HG03521 (cell line): ENCODE measurements around the gene NPAS3.

Experiments used
- ATAC-seq: cut with Tn5 transposase; IDR thresholded peaks from one replicate; pipeline ENCODE4 v1.9.1; 2021; ENCODE audit warnings: mild to moderate bottlenecking, moderate library complexity; ENCODE audit not compliant: unreplicated experiment

NPAS3 gene

DNA sequence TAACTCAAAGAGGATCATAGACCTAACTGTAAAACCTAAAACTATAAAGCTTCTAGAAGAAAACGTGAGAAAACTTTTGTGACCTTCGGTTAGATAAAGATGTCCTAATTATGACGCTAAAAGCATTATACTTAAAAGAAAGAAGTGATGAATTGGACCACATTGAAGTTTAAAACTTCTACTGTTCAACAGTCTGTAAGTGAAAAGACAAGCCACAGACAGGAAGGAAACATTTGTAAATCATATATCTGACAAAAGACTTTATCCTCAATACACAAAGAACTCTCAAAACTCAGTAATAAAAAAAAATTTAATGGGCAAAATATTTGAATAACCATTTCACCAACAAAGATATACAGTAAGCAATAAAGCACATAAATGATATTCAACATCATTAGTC lies 667.9 kb downstream of the NPAS3 start:
- ATAC-seq, result no peak

GRCh38 chr14:33609582-33609981 lies 670.9 kb downstream of the NPAS3 start:
- no peak for ATAC-seq

DNA sequence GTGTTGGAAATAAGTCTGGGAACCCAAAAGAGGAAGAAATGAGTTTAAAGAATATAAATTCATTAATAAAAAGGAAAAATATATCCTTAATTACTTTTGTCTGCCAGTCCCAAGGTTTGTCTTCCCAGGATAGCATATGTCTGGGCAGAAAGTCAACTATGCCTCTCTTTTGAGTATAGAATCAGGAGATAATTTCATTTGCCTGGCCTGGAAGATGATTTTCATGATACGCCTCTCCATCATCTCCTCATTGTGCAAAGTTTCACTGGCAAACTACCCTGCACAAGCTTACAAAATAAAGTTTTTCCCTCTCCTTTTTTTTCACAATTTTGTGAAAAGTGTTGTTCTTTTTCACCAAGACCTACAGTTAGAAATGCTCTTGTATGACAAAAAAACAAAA lies 671.4 kb downstream of the NPAS3 start:
- no peak for ATAC-seq

- ATAC-seq, result no peak
Observed at GRCh38 chr14:33611405-33612196, 672.9 kb downstream of the NPAS3 start.

GRCh38 chr14:33612197-33612505 lies 673.5 kb downstream of the NPAS3 start:
- ATAC-seq, result no peak

DNA sequence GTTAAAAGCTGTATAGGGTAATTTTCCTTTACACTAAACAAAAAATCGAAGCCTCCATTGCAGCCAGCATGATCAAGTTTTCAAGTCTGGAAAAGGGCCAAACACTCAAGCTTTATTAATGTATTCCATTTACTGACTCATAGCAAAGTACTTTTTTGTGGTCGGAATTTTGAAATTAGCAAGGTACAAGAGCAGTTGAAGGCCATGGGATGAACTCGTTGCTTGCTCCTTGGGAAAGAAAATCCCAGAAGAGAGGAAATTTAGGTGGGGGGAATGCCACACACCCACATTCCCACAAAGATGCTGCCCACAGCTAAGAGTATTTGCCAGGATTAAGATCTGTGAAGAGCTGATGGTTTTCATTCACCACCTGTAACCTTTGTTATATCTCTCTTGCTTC lies 678.5 kb downstream of the NPAS3 start:
- no peak for ATAC-seq

GRCh38 chr14:33618361-33619105 lies 679.9 kb downstream of the NPAS3 start:
- no peak for ATAC-seq

GRCh38 chr14:33622496-33622895 lies 683.8 kb downstream of the NPAS3 start:
- ATAC-seq, result no peak

DNA sequence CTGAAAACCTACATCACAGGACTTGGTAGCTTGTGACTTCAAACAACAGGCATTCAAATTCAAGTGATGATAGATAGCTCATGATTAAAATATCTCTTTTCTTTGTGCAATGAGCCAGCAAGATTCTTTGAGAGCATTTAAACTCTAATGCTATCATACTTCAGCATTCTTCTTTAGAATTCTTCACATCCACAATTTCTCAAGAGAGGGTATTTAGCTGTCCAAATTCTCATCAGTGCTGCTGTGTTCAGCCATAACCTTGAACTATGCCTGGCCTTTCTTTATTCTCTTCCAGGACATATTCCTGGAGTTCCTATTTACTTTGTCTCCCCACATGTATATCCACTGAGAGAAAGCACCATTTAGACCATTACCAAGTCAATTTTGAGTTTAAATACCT lies 691.1 kb downstream of the NPAS3 start:
- no peak for ATAC-seq

DNA sequence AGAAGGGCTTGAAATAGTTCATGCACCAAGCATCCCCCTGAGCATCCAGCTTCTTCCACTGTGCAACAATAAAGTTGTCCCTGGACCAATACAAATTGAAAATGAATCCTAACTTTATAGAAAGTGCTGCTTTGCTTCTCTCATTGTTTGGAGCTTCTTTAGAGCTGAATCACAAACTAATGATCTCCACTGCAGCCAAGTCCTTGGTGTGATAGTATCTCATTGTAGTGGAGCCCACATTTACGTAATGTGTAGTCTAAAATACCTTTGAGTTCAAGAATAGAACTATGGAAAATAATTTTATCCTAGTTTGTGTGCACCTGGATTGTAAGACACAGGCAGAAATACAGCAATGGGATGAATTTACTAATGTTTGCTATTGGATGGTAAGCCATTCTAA lies 692.3 kb downstream of the NPAS3 start:
- no peak for ATAC-seq

DNA sequence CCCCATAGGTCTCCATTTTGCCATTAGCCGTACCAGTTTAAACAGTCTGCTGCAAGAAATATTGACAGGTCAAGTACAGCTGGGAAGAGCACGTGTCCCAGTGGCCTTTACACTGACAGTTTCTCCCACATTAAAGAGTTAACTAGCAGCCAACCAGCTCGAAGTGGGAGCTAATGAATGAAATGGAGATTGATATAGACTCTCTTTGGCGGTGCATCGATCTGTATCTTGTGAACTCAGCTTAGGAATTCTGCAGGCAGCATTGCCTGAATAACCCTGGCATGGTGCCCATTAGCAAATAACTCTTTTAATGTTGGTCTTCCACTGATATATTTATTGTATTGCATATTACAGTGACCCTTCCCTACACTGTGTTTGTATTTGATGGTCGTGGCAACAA lies 692.8 kb downstream of the NPAS3 start:
- no peak for ATAC-seq

- ATAC-seq, result no peak
Observed at GRCh38 chr14:33634631-33635030, 696.0 kb downstream of the NPAS3 start.

- ATAC-seq, result no peak
Observed at GRCh38 chr14:33636716-33637115, 698.0 kb downstream of the NPAS3 start.

DNA sequence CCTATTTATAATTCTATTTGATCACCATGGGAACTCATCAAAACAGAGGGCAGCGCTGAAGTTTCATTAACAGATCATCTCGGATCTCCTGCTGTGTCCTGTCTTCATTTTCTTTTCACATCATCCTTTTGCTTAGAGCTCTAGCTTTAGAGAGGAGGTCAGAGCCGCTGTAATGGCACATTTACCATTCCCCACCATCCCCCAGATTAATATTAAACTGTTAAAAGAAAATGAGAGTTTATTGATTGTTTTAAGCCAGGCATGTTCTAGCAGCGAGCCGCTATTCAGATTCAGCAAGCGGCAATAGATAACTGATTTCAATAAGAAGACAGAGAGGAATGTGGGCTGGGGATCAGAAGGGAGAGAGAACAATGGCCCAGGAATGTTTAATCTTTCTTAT lies 703.4 kb downstream of the NPAS3 start:
- ATAC-seq, result no peak

- no peak for ATAC-seq
Observed at GRCh38 chr14:33642691-33643244, 704.1 kb downstream of the NPAS3 start.

GRCh38 chr14:33643426-33644181 lies 704.9 kb downstream of the NPAS3 start:
- no peak for ATAC-seq

DNA sequence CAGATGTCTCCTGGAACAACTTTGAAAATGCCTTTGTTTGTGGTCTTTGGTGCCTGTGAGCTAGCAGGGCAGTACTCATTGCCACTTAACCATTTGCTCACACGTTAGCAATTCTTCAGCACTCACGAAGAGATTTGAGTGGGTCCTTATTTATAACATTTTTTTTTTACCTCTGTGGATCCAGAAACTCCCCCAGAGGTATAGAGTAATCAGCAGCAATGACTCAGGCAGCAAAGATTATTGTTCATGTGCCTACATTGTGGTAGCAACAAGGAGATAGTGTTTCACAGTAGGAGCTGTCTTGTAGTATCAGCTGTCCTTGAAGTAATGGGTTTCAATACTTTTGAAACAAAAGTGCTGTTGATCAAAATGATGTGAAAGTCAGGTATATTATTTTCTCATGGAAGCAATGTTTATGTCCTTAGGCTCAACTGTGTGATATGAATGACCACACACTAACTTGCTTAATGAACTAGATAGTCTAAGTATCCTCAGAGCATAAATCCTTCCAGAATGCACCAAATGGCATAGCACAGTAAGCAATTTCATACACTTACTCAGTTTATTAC lies 708.1 kb downstream of the NPAS3 start:
- ATAC-seq, result no peak

GRCh38 chr14:33647385-33647786 lies 708.7 kb downstream of the NPAS3 start:
- ATAC-seq, result no peak

- ATAC-seq, result no peak
Observed at GRCh38 chr14:33650430-33650829, 711.8 kb downstream of the NPAS3 start.

- no peak for ATAC-seq
Observed at GRCh38 chr14:33652566-33653307, 714.1 kb downstream of the NPAS3 start.

DNA sequence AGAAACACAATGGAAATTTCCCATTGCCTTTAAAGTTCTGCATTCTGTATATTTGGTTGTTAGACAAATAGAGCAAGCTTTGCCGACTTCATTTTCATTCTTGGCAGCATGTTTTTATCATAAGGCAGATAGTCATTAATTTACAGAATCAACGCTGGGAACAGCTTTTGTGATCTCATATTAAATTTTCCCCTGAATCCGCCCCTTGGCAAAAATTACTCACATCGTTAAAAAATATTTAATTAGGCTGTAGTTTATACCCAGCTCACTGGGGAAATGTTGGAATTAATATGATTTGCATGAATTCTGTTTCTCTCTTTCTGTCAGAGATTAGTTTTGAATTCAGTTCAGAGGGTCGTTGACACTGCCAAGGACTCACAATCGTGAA lies 714.6 kb downstream of the NPAS3 start:
- no peak for ATAC-seq
